A673 (cell line): ENCODE results near the gene PKN2. TPM values are rescaled to one million over a fixed set of nuclear protein-coding genes. Genes with fewer than 3 reads are reported as not detected.
A peak's percentile ranks its signal among the peaks of the same experiment; 100 is the strongest.

Experiments used
- BruUV-seq: library from RNA; stranded (reverse); fragments of 400-500 nt; replicated peaks from 2 replicates; lab custom pipeline; 2021; lab: Mats Ljungman, UMichigan
- CTCF ChIA-PET: fragments of 300-600 bp; sonication (Branson Sonifier 250); formaldehyde crosslinking; loops from one replicate; lab custom pipeline; 2022; ENCODE audit warnings: antibody characterized with exemption; lab: Charles Lee
- POLR2A ChIA-PET: fragments of 300-600 bp; sonication (Branson Sonifier 250); formaldehyde crosslinking; loops from one replicate; lab custom pipeline; 2022; ENCODE audit warnings: antibody characterized with exemption; ENCODE audit not compliant: low non-redundant PET; lab: Charles Lee
- DNase-seq: peaks from one replicate; pipeline ENCODE4 v3.0.0-alpha.2; 2015; ENCODE audit warnings: low spot score
- H3K27ac ChIP-seq: fragments of 200-600 bp; sonication (generic); 2 replicates; pipeline ENCODE4 v1.5.1; 2016; ENCODE audit warnings: mixed run types, low read depth, mild to moderate bottlenecking, mixed read lengths, antibody characterized with exemption, low read length; ENCODE audit not compliant: poor library complexity, severe bottlenecking
- H3K27me3 ChIP-seq: fragments of 200-600 bp; sonication (generic); replicated peaks from 2 replicates; pipeline ENCODE4 v1.6.1; 2017; ENCODE audit warnings: mixed run types, low read depth, mild to moderate bottlenecking, mixed read lengths, antibody characterized with exemption, low read length; ENCODE audit not compliant: insufficient read depth, poor library complexity
- H3K36me3 ChIP-seq: fragments of 200-600 bp; sonication (generic); 2 replicates; pipeline ENCODE4 v1.6.1; 2016; ENCODE audit warnings: mixed run types, mild to moderate bottlenecking, mixed read lengths, antibody characterized with exemption, low read length; ENCODE audit not compliant: insufficient read depth, poor library complexity, severe bottlenecking
- H3K4me1 ChIP-seq: fragments of 200-600 bp; sonication (generic); 2 replicates; pipeline ENCODE4 v1.6.1; 2017; ENCODE audit warnings: mixed run types, mild to moderate bottlenecking, mixed read lengths, antibody characterized with exemption, low read length; ENCODE audit not compliant: insufficient read depth, poor library complexity, severe bottlenecking
- H3K4me3 ChIP-seq: fragments of 200-600 bp; sonication (generic); 2 replicates; pipeline ENCODE4 v1.5.1; 2016; ENCODE audit warnings: low read depth, mixed run types, mild to moderate bottlenecking, mixed read lengths, low read length; ENCODE audit not compliant: poor library complexity, severe bottlenecking
- H3K9me3 ChIP-seq: fragments of 200-600 bp; sonication (generic); 2 replicates; pipeline ENCODE4 v1.6.1; 2016; ENCODE audit warnings: mixed run types, low read depth, mild to moderate bottlenecking, mixed read lengths, antibody characterized with exemption, low read length; ENCODE audit not compliant: poor library complexity, severe bottlenecking
- EZH2 ChIP-seq: fragments of 200-600 bp; sonication (generic); IDR thresholded peaks from 2 replicates; pipeline ENCODE4 v1.6.1; 2017; ENCODE audit warnings: borderline replicate concordance, low read depth, mild to moderate bottlenecking, mixed read lengths, antibody characterized with exemption, low read length; ENCODE audit not compliant: poor library complexity, severe bottlenecking
- intact Hi-C: fragments of 100-400 bp; cut with micrococcal nuclease; formaldehyde crosslinking; loops from one replicate; pipeline ENCODE4 v1.10.0; 2022; ENCODE audit not compliant: unreplicated experiment
- total RNA-seq: library from RNA; stranded (reverse); gene quantifications from 2 replicates; pipeline ENCODE4 v1.2.3, GENCODE V29; 2021
- TF ChIP-seq, protein P1 (sequence below): fragments of 300-800, 200-600 bp; sonication (generic); conservative IDR thresholded peaks from 2 replicates; pipeline ENCODE4 v1.5.1; 2017; ENCODE audit warnings: low read depth, mild to moderate bottlenecking, antibody characterized with exemption, low read length, moderate library complexity, mixed read lengths

The PKN2 gene
- total RNA-seq, 1 experiment from 2014 or later, result 55.6 TPM

DNA sequence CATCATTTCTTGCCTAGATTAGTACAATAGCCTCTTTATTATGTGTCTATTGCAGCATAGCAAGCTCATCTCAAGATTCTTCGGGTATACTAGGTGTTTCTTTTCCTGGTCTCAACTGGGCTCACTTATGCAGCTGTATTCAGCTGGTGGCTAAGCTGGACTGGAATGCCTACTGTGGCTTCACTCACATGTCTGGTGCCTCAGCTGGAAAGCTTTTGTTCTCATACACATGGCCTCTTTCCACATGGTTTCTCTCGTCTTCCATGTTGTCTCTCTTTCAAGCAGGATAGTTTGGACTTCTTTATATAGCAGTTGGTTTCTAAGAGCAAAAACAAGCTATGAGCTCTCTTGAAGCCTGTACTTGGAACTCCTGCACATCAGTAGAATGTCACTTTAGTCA lies 45.2 kb downstream of the PKN2 start:
- Histone ChIP-seq H3K4me1 (no peaks in the 10 kb centered on the region), H3K27ac (no peak overlapping the region), H3K36me3 (no peaks in the 10 kb centered on the region), H3K9me3 (no peaks in the 10 kb centered on the region), H3K27me3 (no peaks in the 10 kb centered on the region), H3K4me3 (no peak overlapping the region)
- TF ChIP-seq, protein P1, sequence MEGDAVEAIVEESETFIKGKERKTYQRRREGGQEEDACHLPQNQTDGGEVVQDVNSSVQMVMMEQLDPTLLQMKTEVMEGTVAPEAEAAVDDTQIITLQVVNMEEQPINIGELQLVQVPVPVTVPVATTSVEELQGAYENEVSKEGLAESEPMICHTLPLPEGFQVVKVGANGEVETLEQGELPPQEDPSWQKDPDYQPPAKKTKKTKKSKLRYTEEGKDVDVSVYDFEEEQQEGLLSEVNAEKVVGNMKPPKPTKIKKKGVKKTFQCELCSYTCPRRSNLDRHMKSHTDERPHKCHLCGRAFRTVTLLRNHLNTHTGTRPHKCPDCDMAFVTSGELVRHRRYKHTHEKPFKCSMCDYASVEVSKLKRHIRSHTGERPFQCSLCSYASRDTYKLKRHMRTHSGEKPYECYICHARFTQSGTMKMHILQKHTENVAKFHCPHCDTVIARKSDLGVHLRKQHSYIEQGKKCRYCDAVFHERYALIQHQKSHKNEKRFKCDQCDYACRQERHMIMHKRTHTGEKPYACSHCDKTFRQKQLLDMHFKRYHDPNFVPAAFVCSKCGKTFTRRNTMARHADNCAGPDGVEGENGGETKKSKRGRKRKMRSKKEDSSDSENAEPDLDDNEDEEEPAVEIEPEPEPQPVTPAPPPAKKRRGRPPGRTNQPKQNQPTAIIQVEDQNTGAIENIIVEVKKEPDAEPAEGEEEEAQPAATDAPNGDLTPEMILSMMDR, result no peak
- no peak for TF ChIP-seq EZH2
- ChIA-PET CTCF (no interaction called here), POLR2A (no interaction called here)
- no TSS peak for BruUV-seq
- intact Hi-C loops, result no loop called here
- no peak for DNase-seq

DNA sequence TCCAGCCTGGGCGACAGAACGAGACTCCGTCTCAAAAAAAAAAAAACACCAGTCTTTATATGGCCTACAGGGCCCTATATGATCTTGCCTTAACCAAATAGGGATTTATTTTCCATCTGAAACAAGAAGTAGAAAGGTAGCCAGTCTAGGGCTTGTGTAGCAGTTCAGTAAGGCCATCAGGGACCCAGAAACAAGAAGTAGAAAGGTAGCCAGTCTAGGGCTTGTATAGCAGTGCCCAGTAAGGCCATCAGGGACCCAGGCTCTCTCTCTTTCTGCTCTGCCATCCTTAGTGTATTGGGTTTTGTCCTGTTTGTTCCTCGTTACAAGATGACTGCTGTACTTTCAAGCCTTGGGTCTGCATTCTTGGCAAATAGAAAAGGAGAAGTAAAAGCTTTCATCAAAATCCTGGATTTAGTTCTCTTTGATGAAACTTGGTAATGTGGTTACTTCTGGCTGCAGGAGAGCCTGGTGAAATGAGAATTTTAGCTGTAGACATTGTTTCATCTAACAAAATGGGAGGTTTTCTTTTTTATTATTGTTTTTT lies 46.1 kb downstream of the PKN2 start:
- H3K27ac ChIP-seq, result no peak overlapping the region
- TF ChIP-seq, protein P1, result no peak
- CTCF ChIA-PET, result no interaction called here
- H3K4me3 ChIP-seq, result no peak overlapping the region
- intact Hi-C loops, result no loop called here
- POLR2A ChIA-PET, result no interaction called here
- no TSS peak for BruUV-seq
- H3K4me1 ChIP-seq, result no peaks in the 10 kb centered on the region
- no peaks in the 10 kb centered on the region for H3K27me3 ChIP-seq
- no peak for DNase-seq
- no peaks in the 10 kb centered on the region for H3K36me3 ChIP-seq
- no peaks in the 10 kb centered on the region for H3K9me3 ChIP-seq

DNA sequence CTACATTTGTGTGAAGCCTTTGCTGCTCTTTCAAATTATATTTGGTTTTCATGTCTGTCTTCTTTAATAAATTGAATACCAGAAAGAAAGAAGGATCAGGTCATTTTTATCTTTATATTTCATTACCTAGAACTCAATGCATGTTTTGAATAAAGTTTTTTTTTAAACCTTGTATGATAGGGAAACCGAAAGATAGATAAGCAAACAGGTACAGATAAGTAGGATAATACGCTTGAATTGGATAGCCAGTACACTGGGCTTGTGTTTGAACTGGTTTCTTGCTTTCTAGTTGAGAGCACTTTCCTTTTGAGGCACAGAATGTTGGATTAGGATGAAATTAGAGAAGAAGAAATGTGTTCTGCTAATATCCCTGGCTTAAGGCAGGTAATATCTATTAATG lies 46.9 kb downstream of the PKN2 start:
- H3K4me3 ChIP-seq, result no peak overlapping the region
- H3K9me3 ChIP-seq, result peaks cover 5% of the 10 kb centered on the region
- H3K27me3 ChIP-seq, result no peaks in the 10 kb centered on the region
- intact Hi-C loops, result no loop called here
- H3K4me1 ChIP-seq, result no peaks in the 10 kb centered on the region
- POLR2A ChIA-PET, result interaction anchor here (0.5 kb wide), 1 partner anchor 323 kb away, joined by 3 read pairs; no protein-coding TSS in a partner anchor
- no peak for TF ChIP-seq EZH2
- TF ChIP-seq, protein P1, result no peak
- peak overlapping the region; percentile 31 for H3K27ac ChIP-seq
- CTCF ChIA-PET, result no interaction called here
- no peaks in the 10 kb centered on the region for H3K36me3 ChIP-seq
- DNase-seq, result no peak
- no TSS peak for BruUV-seq
